H1 (cell line): ENCODE results near the gene CCL8. TPM values are rescaled to one million over a fixed set of nuclear protein-coding genes. Genes with fewer than 3 reads are reported as not detected.

Experiments
- MAFK ChIP-seq: IDR thresholded peaks from 2 replicates; pipeline ENCODE4 v1.6.1; 2012; ENCODE audit warnings: low read depth, mild to moderate bottlenecking, improper control_type of control experiment, low read length
- NRF1 ChIP-seq: IDR thresholded peaks from 2 replicates; pipeline ENCODE4 v1.6.1; 2011; ENCODE audit warnings: mild to moderate bottlenecking, low read depth, low read length, improper control_type of control experiment
- TBP ChIP-seq: IDR thresholded peaks from 2 replicates; pipeline ENCODE4 v1.6.1; 2011; ENCODE audit warnings: low read depth, low read length, improper control_type of control experiment
- polyA plus RNA-seq, 7 experiments: library from polyadenylated mRNA; depleted of rRNA in 3 of 7; stranded (reverse) in 5 of 7; unstranded in 2 of 7; fragments of >200 nt in 5 of 7; fragments of 200-250 nt in 2 of 7; gene quantifications; 1 replicate in 5 of 7; 2 replicates in 1 of 7; 4 replicates in 1 of 7; pipeline versions ENCODE4 v1.2.1 to v1.2.3, GENCODE V29; 2011 to 2013; ENCODE audit warnings: missing spikeins in 2 of 7, mixed read lengths in 2 of 7
- total RNA-seq: library from RNA; stranded (reverse); fragmentation: NEBNext Ultra II Directional; extraction: Animal tissue kit (Norgen Biotek cat#: 25700); gene quantifications from 2 replicates; pipeline ENCODE4 v1.2.1, GENCODE V29; 2021
- TF ChIP-seq, protein P1 (sequence below): fragments of 300-600 bp; sonication (generic); IDR thresholded peaks from 2 replicates; pipeline ENCODE4 v1.7.1; 2012; ENCODE audit warnings: low read length, moderate library complexity, mild to moderate bottlenecking, inconsistent platforms; ENCODE audit not compliant: insufficient replicate concordance
- TF ChIP-seq, protein P2 (sequence below): IDR thresholded peaks from 2 replicates; pipeline ENCODE4 v1.6.1; 2012; ENCODE audit warnings: inconsistent platforms

CCL8 gene
- total and polyA plus RNA-seq, 2 of the 8 experiments (the other 6 are each of a cell fraction or from before 2014, with no cell fraction given), result not detected

DNA sequence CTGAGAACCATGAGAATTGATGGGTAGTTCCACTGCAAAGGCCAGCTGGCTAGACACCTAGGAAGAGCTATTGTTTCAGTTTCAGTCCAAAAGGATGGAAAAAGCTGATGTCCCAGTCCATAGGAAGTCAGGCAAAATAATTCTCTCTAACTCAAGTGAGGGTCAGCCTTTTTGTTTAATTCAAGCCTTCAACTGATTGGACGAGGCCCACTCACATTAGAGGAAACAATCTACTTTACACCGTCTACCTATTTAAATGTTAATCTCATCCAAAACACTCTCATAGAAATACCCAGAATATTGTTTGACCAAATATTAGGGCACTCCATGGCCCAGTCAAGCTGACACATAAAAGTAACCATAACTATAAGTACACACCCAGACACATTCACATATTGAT lies 22.7 kb downstream of the CCL8 start (continued):
- TF ChIP-seq, protein P1, sequence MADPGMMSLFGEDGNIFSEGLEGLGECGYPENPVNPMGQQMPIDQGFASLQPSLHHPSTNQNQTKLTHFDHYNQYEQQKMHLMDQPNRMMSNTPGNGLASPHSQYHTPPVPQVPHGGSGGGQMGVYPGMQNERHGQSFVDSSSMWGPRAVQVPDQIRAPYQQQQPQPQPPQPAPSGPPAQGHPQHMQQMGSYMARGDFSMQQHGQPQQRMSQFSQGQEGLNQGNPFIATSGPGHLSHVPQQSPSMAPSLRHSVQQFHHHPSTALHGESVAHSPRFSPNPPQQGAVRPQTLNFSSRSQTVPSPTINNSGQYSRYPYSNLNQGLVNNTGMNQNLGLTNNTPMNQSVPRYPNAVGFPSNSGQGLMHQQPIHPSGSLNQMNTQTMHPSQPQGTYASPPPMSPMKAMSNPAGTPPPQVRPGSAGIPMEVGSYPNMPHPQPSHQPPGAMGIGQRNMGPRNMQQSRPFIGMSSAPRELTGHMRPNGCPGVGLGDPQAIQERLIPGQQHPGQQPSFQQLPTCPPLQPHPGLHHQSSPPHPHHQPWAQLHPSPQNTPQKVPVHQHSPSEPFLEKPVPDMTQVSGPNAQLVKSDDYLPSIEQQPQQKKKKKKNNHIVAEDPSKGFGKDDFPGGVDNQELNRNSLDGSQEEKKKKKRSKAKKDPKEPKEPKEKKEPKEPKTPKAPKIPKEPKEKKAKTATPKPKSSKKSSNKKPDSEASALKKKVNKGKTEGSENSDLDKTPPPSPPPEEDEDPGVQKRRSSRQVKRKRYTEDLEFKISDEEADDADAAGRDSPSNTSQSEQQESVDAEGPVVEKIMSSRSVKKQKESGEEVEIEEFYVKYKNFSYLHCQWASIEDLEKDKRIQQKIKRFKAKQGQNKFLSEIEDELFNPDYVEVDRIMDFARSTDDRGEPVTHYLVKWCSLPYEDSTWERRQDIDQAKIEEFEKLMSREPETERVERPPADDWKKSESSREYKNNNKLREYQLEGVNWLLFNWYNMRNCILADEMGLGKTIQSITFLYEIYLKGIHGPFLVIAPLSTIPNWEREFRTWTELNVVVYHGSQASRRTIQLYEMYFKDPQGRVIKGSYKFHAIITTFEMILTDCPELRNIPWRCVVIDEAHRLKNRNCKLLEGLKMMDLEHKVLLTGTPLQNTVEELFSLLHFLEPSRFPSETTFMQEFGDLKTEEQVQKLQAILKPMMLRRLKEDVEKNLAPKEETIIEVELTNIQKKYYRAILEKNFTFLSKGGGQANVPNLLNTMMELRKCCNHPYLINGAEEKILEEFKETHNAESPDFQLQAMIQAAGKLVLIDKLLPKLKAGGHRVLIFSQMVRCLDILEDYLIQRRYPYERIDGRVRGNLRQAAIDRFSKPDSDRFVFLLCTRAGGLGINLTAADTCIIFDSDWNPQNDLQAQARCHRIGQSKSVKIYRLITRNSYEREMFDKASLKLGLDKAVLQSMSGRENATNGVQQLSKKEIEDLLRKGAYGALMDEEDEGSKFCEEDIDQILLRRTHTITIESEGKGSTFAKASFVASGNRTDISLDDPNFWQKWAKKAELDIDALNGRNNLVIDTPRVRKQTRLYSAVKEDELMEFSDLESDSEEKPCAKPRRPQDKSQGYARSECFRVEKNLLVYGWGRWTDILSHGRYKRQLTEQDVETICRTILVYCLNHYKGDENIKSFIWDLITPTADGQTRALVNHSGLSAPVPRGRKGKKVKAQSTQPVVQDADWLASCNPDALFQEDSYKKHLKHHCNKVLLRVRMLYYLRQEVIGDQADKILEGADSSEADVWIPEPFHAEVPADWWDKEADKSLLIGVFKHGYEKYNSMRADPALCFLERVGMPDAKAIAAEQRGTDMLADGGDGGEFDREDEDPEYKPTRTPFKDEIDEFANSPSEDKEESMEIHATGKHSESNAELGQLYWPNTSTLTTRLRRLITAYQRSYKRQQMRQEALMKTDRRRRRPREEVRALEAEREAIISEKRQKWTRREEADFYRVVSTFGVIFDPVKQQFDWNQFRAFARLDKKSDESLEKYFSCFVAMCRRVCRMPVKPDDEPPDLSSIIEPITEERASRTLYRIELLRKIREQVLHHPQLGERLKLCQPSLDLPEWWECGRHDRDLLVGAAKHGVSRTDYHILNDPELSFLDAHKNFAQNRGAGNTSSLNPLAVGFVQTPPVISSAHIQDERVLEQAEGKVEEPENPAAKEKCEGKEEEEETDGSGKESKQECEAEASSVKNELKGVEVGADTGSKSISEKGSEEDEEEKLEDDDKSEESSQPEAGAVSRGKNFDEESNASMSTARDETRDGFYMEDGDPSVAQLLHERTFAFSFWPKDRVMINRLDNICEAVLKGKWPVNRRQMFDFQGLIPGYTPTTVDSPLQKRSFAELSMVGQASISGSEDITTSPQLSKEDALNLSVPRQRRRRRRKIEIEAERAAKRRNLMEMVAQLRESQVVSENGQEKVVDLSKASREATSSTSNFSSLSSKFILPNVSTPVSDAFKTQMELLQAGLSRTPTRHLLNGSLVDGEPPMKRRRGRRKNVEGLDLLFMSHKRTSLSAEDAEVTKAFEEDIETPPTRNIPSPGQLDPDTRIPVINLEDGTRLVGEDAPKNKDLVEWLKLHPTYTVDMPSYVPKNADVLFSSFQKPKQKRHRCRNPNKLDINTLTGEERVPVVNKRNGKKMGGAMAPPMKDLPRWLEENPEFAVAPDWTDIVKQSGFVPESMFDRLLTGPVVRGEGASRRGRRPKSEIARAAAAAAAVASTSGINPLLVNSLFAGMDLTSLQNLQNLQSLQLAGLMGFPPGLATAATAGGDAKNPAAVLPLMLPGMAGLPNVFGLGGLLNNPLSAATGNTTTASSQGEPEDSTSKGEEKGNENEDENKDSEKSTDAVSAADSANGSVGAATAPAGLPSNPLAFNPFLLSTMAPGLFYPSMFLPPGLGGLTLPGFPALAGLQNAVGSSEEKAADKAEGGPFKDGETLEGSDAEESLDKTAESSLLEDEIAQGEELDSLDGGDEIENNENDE, result no peak
- TF ChIP-seq NRF1, result no peak
- TF ChIP-seq, protein P2, sequence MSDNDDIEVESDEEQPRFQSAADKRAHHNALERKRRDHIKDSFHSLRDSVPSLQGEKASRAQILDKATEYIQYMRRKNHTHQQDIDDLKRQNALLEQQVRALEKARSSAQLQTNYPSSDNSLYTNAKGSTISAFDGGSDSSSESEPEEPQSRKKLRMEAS, result no peak
- TF ChIP-seq TBP, result no peak
- no peak for TF ChIP-seq MAFK
- TF ChIP-seq, all 59 proteins: peak for 0
